Activated B cell treated with CpG ODN at 0.5 μM for 24 hours (primary cell): ENCODE results near the gene HDAC4. TPM values are rescaled to one million over a fixed set of nuclear protein-coding genes. Genes with fewer than 3 reads are reported as not detected.

Experiments
- ATAC-seq: fragments of 200-7000 bp; cut with Tn5 transposase; one replicate; pipeline ENCODE4 v1.10.0; 2021; ENCODE audit warnings: low read depth, mild to moderate bottlenecking, moderate library complexity
- CTCF ChIA-PET: fragments of 350-600 bp; sonication (Branson Sonifier 250); formaldehyde crosslinking; loops from one replicate; lab custom pipeline; 2021; ENCODE audit warnings: antibody characterized with exemption; lab: Charles Lee
- POLR2A ChIA-PET: fragments of 350-600 bp; sonication (Branson Sonifier 250); formaldehyde crosslinking; loops from one replicate; lab custom pipeline; 2021; ENCODE audit warnings: antibody characterized with exemption; lab: Charles Lee
- DNase-seq: peaks from one replicate; pipeline ENCODE4 v3.0.0; 2022
- H3K27ac Mint-ChIP-seq: one replicate; pipeline ENCODE4 v1.8.0; 2020; ENCODE audit warnings: mixed read lengths
- H3K27me3 Mint-ChIP-seq: one replicate; pipeline ENCODE4 v1.8.0; 2021; ENCODE audit warnings: mixed read lengths
- H3K36me3 Mint-ChIP-seq: one replicate; pipeline ENCODE4 v1.8.0; 2021; ENCODE audit warnings: low read depth, mixed read lengths
- H3K4me1 Mint-ChIP-seq: one replicate; pipeline ENCODE4 v1.8.0; 2021; ENCODE audit warnings: mixed read lengths
- H3K4me3 Mint-ChIP-seq: one replicate; pipeline ENCODE4 v1.8.0; 2020; ENCODE audit warnings: mild to moderate bottlenecking, mixed read lengths
- H3K9me3 Mint-ChIP-seq: one replicate; pipeline ENCODE4 v1.8.0; 2020; ENCODE audit warnings: mixed read lengths
- intact Hi-C: fragments of 100-400 bp; cut with micrococcal nuclease; formaldehyde crosslinking; loops from one replicate; pipeline ENCODE4 v1.15.1; 2024
- total RNA-seq: library from RNA; stranded (reverse); gene quantifications from 2 replicates; pipeline ENCODE4 v1.2.3, GENCODE V29; 2022
- TF ChIP-seq, protein P1 (sequence below): fragments of 200-600 bp; IDR thresholded peaks from one replicate; pipeline ENCODE4 v1.8.0; 2022; ENCODE audit warnings: antibody characterized with exemption, mild to moderate bottlenecking

Gene HDAC4
- total RNA-seq, 1 donor from 2014 or later = 31.9 TPM

DNA sequence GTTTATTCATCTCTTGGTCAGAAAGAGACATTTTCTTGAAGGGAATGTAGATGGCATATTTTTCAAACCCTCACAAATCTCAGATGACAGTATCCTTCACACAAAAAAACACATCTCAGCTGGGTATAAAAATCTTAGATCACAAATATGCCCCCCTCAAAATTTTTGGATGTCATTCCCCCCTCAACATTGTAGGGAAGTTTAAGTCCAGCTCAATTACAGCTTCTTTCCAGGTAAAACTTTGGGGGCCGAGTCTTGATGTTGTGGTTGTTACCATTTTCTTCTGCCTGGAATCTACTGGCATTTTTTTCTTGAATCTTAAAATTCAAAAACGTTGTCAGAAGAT is 46.1 kb downstream of the HDAC4 start:
- peaks cover 8% of the 10 kb centered on the region for H3K9me3 Mint-ChIP-seq
- TF ChIP-seq, protein P1, sequence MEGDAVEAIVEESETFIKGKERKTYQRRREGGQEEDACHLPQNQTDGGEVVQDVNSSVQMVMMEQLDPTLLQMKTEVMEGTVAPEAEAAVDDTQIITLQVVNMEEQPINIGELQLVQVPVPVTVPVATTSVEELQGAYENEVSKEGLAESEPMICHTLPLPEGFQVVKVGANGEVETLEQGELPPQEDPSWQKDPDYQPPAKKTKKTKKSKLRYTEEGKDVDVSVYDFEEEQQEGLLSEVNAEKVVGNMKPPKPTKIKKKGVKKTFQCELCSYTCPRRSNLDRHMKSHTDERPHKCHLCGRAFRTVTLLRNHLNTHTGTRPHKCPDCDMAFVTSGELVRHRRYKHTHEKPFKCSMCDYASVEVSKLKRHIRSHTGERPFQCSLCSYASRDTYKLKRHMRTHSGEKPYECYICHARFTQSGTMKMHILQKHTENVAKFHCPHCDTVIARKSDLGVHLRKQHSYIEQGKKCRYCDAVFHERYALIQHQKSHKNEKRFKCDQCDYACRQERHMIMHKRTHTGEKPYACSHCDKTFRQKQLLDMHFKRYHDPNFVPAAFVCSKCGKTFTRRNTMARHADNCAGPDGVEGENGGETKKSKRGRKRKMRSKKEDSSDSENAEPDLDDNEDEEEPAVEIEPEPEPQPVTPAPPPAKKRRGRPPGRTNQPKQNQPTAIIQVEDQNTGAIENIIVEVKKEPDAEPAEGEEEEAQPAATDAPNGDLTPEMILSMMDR = no peak
- CTCF ChIA-PET = no interaction called here
- H3K4me1 Mint-ChIP-seq = no peaks in the 10 kb centered on the region
- peaks cover 27% of the 10 kb centered on the region for H3K36me3 Mint-ChIP-seq
- no peak overlapping the region for H3K4me3 Mint-ChIP-seq
- intact Hi-C loops = loop anchor here (2.0 kb wide), 1 partner anchor 14 kb away; no protein-coding TSS in a partner anchor
- no peaks in the 10 kb centered on the region for H3K27me3 Mint-ChIP-seq
- POLR2A ChIA-PET = no interaction called here
- DNase-seq (no peak), ATAC-seq (no peak)
- H3K27ac Mint-ChIP-seq = no peak overlapping the region

DNA sequence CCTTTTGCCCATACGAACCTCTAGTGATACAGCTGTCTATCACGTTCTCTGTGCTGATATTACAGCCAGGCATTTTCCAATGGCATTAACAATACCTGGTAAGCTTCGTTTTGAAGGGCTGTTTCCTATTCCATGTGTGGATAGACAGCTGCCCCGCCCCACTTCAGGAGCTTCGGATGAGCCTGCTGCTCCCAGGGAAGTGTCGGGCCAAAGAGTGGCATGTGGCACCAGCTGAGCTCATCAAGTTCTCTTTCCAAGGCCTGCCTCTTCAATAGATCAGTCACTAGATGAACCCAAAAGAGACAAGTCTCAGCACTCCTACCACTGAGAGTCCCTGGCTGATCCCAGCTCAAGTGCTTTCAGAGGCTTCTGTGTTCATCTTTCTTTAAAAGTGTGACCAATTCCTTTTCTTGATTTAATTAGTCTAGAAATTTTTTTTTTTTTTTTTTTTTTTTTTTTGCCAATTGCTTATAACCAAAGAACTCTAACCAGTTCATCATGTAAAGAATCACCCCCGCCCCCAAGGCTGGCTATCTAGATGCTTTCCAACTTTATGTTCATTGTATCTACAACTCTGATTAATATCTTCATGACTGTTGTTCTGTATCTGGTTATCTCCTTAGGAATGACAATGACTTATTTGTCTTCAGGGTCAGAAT is 46.6 kb downstream of the HDAC4 start:
- Mint-ChIP-seq H3K27me3 (no peaks in the 10 kb centered on the region), H3K4me3 (no peak overlapping the region), H3K9me3 (peaks cover 8% of the 10 kb centered on the region), H3K4me1 (no peaks in the 10 kb centered on the region), H3K27ac (no peak overlapping the region), H3K36me3 (peaks cover 32% of the 10 kb centered on the region)
- no peak for ATAC-seq
- no peak for DNase-seq
- intact Hi-C loops = loop anchor here (2.0 kb wide), 1 partner anchor 15 kb away; no protein-coding TSS in a partner anchor
- TF ChIP-seq, protein P1 = no peak
- POLR2A ChIA-PET = no interaction called here
- CTCF ChIA-PET = no interaction called here

DNA sequence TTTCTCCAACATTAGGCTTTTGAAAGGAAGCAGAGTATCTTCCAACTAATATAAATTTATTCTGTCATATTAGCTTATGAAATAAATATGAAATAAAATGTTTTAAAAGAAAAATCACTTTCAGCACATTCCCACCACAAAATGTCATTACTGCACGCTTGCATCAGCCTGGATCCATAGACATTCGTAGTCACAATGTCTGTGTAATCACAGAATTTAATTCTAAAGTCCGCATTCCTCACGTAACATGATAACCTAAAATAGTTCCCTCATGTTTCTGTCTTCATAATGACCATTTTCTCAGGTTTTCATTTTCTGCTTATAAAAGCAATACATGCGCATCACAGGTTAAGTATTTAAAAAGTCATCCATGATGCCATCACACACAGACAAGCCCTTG is 47.1 kb downstream of the HDAC4 start:
- H3K36me3 Mint-ChIP-seq = peaks cover 33% of the 10 kb centered on the region
- H3K4me1 Mint-ChIP-seq = no peaks in the 10 kb centered on the region
- no peak overlapping the region for H3K4me3 Mint-ChIP-seq
- CTCF ChIA-PET = no interaction called here
- H3K9me3 Mint-ChIP-seq = peaks cover 8% of the 10 kb centered on the region
- DNase-seq (no peak), ATAC-seq (no peak)
- POLR2A ChIA-PET = no interaction called here
- no peaks in the 10 kb centered on the region for H3K27me3 Mint-ChIP-seq
- intact Hi-C loops = loop anchor here (2.0 kb wide), 1 partner anchor 15 kb away; no protein-coding TSS in a partner anchor
- TF ChIP-seq, protein P1 = no peak
- H3K27ac Mint-ChIP-seq = no peak overlapping the region

DNA sequence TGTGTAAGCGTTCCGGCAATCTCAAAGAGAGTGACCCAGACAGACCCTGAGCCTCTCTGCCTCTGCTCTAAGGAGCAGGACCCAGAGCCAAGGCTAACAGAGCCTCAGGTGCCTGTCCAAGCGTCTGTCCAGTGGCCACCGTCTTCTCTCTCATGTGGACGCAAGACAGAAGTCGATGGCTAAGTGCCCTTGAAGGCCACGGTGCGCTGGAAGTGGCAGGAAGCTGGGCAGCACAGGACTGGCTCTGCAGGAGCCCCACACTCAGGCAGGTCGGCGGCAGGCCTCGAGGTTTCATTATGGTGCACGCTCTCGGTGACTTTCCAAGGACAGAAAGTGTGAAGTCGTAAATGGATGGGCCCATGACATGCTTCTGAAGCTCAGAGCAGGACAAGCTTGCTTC is 49.1 kb downstream of the HDAC4 start:
- H3K4me1 Mint-ChIP-seq = no peaks in the 10 kb centered on the region
- DNase-seq (no peak), ATAC-seq (no peak)
- H3K27ac Mint-ChIP-seq = no peak overlapping the region
- no peaks in the 10 kb centered on the region for H3K27me3 Mint-ChIP-seq
- ChIA-PET POLR2A (interaction anchor here (0.8 kb wide), 1 partner anchor 18 kb away, joined by 4 read pairs; no protein-coding TSS in a partner anchor), CTCF (no interaction called here)
- intact Hi-C loops = no loop called here
- peaks cover 8% of the 10 kb centered on the region for H3K9me3 Mint-ChIP-seq
- TF ChIP-seq, protein P1 = no peak
- peaks cover 33% of the 10 kb centered on the region for H3K36me3 Mint-ChIP-seq
- no peak overlapping the region for H3K4me3 Mint-ChIP-seq

DNA sequence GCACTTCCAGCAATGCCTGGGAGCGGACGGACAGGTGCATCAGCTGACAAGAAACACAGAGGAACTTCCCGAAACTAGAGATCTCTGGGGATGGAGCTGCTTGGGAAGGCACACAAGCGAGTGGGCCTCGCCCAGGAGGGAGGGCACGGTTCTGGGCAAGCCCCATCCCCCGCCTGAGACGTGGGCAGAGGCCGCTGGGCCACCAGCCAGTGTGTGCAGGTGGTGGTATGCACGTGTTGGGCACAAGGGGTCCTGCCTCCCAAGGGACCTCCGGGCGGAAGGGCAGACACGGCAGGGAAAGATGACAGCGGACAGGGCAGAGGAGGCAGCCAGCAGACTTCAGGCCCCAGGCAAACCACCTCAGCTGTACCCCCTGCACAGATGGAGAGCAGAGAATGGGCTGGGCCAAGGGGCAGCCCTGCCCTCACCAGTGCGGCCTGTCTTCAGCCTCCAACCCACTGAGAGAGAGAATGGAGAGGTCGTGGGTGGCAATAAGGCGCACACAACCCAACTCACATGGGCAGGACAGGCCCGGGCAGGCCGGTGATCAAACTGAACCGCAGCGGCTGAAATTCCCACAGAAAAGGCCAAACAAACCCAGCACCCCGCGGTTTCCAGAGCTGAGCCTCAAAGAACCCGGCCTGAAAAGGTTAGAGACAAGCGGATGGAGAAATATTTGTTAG is 51.2 kb downstream of the HDAC4 start:
- ATAC-seq (no peak), DNase-seq (no peak)
- ChIA-PET POLR2A (no interaction called here), CTCF (no interaction called here)
- Mint-ChIP-seq H3K4me3 (no peak overlapping the region), H3K9me3 (peaks cover 3% of the 10 kb centered on the region), H3K27ac (no peak overlapping the region), H3K36me3 (peaks cover 27% of the 10 kb centered on the region), H3K4me1 (no peaks in the 10 kb centered on the region), H3K27me3 (no peaks in the 10 kb centered on the region)
- TF ChIP-seq, protein P1 = no peak
- intact Hi-C loops = no loop called here
